Measurements from ENCODE around the gene TTC39A. TPM values are rescaled to one million over a fixed set of nuclear protein-coding genes. Genes with fewer than 3 reads are reported as not detected.

TTC39A gene
- total and polyA plus RNA-seq, 2 of the 13 experiments (the other 11 are each of a cell fraction or from before 2014, with no cell fraction given) = 0.33 to 1.5 TPM

GRCh38 chr1:51282605-51283004, 47.8 kb downstream of the TTC39A start:
- FAIRE-seq (no peak), ATAC-seq (no peak), DNase-seq (ENCODE audit: low spot score) (no peak)
- CTCF ChIA-PET (ENCODE audit: low intra/inter-chr PET ratio, low total read pairs) = no interaction called here
- H3K9ac ChIP-seq (ENCODE audit: insufficient read depth, low read depth, low read length) = no peak overlapping the region
- no peak overlapping the region for H3K4me2 ChIP-seq (ENCODE audit: low read depth, low read length)
- in situ Hi-C loops (cut with HindIII; ENCODE audit: extremely low pct_ligation_motif_present, low pct_unique_long_range_greater_than_20kb) = no loop called here
- no peak overlapping the region for H3K4me3 ChIP-seq (replicated peaks in 1 of 3; ENCODE audit: insufficient read depth in 1 of 3, low read depth in 2 of 3, low read length in 3 of 3)
- no peak overlapping the region for H2AFZ ChIP-seq (ENCODE audit: low read length)
- H3K36me3 ChIP-seq (replicated peaks in 1 of 2; ENCODE audit: control insufficient read depth in 1 of 2, insufficient read depth in 2 of 2, low read length in 2 of 2) = no peaks in the 10 kb centered on the region
- POLR2A ChIA-PET = no interaction called here
- H4K20me1 ChIP-seq (ENCODE audit: insufficient read depth, low read length) = no peaks in the 10 kb centered on the region
- WGBS (ENCODE audit: low lambda C conversion rate) = 94% methylated on average over 5 of the region's 5 CpGs
- no peaks in the 10 kb centered on the region for H3K27me3 ChIP-seq (ENCODE audit: control insufficient read depth in 1 of 2, insufficient read depth in 2 of 2, low read length in 2 of 2)
- H3K27ac ChIP-seq (ENCODE audit: extremely low read length, insufficient read depth, low read length) = no peak overlapping the region
- intact Hi-C loops (cut with micrococcal nuclease; ENCODE audit: unreplicated experiment) = no loop called here
- no peaks in the 10 kb centered on the region for H3K9me3 ChIP-seq (ENCODE audit: low read length)
- BruUV-seq (replicated peaks) = no TSS peak
- H3K79me2 ChIP-seq (ENCODE audit: insufficient read depth, low read length) = no peaks in the 10 kb centered on the region
- H3K4me1 ChIP-seq (ENCODE audit: insufficient read depth, low read length) = peaks cover 32% of the 10 kb centered on the region
- TF ChIP-seq ZNF574 (CRISPR knock-in tag; IDR thresholded peaks at IDR 0.05) (no peak), ZNF281 (CRISPR knock-in tag; IDR thresholded peaks at IDR 0.05; ENCODE audit: borderline replicate concordance) (no peak), ZIK1 (CRISPR knock-in tag; IDR thresholded peaks at IDR 0.05; ENCODE audit: borderline replicate concordance, low read depth) (no peak), MNT (IDR thresholded peaks at IDR 0.05) (no peak), RERE (CRISPR knock-in tag; IDR thresholded peaks at IDR 0.05; ENCODE audit: low read depth) (no peak), ZNF34 (CRISPR knock-in tag; IDR thresholded peaks at IDR 0.05; ENCODE audit: borderline replicate concordance) (no peak), BCL3 (CRISPR knock-in tag; IDR thresholded peaks at IDR 0.05) (no peak), ZNF740 (CRISPR knock-in tag; IDR thresholded peaks at IDR 0.05) (no peak), TGIF2 (CRISPR knock-in tag; IDR thresholded peaks at IDR 0.05) (no peak)
